ENCODE measurements around the gene TRIM40. TPM values are rescaled to one million over a fixed set of nuclear protein-coding genes. Genes with fewer than 3 reads are reported as not detected.

TRIM40 gene
- total and polyA plus RNA-seq, 2 of the 13 experiments (the other 11 are each of a cell fraction or from before 2014, with no cell fraction given): 0.58 TPM; not detected in 1

- ChIA-PET POLR2A (interaction anchor here (0.6 to 1.3 kb wide), 3 partner anchors 18 to 169 kb away, joined by 4 to 7 read pairs (median 5); partner anchors contain the start of gene TRIM40), CTCF (ENCODE audit: low intra/inter-chr PET ratio, low total read pairs) (no interaction called here)
- no peaks in the 10 kb centered on the region for H3K27me3 ChIP-seq (ENCODE audit: control insufficient read depth in 1 of 2, insufficient read depth in 2 of 2, low read length in 2 of 2)
- H3K4me3 ChIP-seq (replicated peaks in 1 of 3; ENCODE audit: insufficient read depth in 1 of 3, low read depth in 2 of 3, low read length in 3 of 3): no peak overlapping the region
- FAIRE-seq (no peak), ATAC-seq (no peak), DNase-seq (ENCODE audit: low spot score) (no peak)
- peak; percentile 28; the same call in 1 of the 2 replicates for TF ChIP-seq ZFP91 (CRISPR knock-in tag; IDR thresholded peaks at IDR 0.05; ENCODE audit: borderline replicate concordance)
- TF ChIP-seq ZBTB4 (CRISPR knock-in tag; IDR thresholded peaks at IDR 0.05; ENCODE audit: borderline replicate concordance): 0 out of 2 replicates have a peak, but pooled peaks have one; percentile 26
- no peak for TF ChIP-seq SKI (IDR thresholded peaks at IDR 0.05; ENCODE audit: partially characterized antibody)
- no peak for TF ChIP-seq ZNF367 (CRISPR knock-in tag; IDR thresholded peaks at IDR 0.05; ENCODE audit: borderline replicate concordance)
- intact Hi-C loops (cut with micrococcal nuclease; ENCODE audit: unreplicated experiment): no loop called here
- no peaks in the 10 kb centered on the region for H3K36me3 ChIP-seq (replicated peaks in 1 of 2; ENCODE audit: control insufficient read depth in 1 of 2, insufficient read depth in 2 of 2, low read length in 2 of 2)
- no peaks in the 10 kb centered on the region for H3K79me2 ChIP-seq (ENCODE audit: insufficient read depth, low read length)
- no peaks in the 10 kb centered on the region for H4K20me1 ChIP-seq (ENCODE audit: insufficient read depth, low read length)
- H3K4me2 ChIP-seq (ENCODE audit: low read depth, low read length): no peak overlapping the region
- BruUV-seq (replicated peaks): no TSS peak
- H3K4me1 ChIP-seq (ENCODE audit: insufficient read depth, low read length): peaks cover 69% of the 10 kb centered on the region
- in situ Hi-C loops (cut with HindIII; ENCODE audit: extremely low pct_ligation_motif_present, low pct_unique_long_range_greater_than_20kb): no loop called here
- H3K9me3 ChIP-seq (ENCODE audit: low read length): no peaks in the 10 kb centered on the region
- no peak overlapping the region for H3K27ac ChIP-seq (ENCODE audit: extremely low read length, insufficient read depth, low read length)
- H2AFZ ChIP-seq (ENCODE audit: low read length): no peak overlapping the region
- H3K9ac ChIP-seq (ENCODE audit: insufficient read depth, low read depth, low read length): no peak overlapping the region
- WGBS (ENCODE audit: low lambda C conversion rate): 91% methylated on average over 10 of the region's 17 CpGs
Observed at GRCh38 chr6:30154061-30154460, 18.1 kb downstream of the TRIM40 start.

All from HepG2 (cell line).